ENCODE data around the gene MAP3K9.
A peak's percentile ranks its signal among the peaks of the same experiment; 100 is the strongest.
"Not testable (repeated sequence)": the region's sequence is repeated elsewhere in the genome, so short reads cannot be mapped to it uniquely, and the experiment has no call there.

Gene MAP3K9

DNA sequence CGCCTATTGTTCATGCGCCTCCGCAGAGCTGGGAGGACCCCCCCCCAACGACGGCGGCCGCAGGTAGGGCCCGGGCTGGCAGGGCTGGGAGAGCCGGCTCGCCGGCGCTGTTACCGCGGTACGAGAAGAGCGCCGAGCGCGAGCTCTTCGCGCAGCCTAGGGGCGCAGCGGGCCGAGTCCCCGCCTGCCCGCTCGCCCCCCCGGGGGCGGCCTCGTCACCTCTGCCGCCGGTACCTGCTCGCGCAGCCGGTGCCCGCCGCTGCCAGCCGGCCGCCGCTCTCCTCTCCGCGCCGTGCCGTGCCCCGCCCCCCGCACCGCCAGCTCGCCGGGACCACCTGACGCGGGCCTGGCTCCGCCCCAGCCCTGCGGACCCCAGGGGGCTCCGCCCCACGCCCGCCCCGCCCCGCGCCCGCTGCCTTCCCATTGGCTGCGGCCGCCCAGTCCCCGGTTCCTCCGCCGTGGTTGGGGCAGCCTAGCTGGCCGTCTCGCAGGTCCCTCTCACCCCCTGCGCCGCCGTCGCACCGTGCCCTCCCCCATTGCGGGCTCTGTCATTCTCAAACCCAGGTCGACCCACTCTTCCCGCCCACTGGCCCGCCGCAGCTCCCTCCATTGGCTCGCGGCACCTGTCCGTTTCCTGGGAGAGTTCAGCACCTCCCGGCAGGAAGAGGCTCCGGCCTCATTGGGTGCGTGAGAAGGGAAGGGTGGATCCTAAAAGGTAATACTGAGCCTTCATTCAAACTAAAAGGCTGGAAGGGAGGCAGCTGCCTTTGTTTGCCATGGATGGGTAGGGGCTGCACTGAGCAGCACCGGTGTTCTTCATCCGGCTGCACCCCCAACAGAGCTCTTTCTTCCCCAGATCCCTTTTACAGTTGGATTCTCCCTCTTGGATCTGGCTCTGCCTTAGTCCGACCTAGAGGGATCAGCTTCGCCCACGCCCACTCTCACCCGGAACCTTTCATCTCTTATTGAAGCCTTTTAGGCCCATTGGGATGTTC is at the start of gene MAP3K9:
Gene MAP3K9, minus strand, starts transcription at position 289 of the 995 bp plus-strand sequence. CDS start 342 bp downstream, outside the sequence.
- peak; percentile 91 for DNase-seq

DNA sequence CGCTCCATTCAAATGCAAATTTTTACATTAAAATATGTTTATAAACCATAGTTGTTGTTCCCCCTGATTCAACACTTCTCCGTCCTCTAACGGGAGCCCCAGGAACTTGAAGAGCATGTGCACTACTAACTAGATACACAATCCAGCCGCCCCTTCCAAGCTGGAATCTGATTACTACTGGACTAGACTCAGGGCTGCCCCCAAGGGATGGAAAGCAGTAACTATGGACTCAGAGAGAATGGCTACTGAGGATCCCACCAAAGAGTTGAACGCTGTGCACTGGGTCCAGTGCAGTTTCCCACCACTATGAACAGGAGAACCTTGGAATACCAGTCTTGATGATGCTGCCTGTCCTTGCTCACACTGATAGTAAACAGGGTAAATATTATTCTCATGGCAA is 49.3 kb upstream of the MAP3K9 start:
- no peak for DNase-seq

DNA sequence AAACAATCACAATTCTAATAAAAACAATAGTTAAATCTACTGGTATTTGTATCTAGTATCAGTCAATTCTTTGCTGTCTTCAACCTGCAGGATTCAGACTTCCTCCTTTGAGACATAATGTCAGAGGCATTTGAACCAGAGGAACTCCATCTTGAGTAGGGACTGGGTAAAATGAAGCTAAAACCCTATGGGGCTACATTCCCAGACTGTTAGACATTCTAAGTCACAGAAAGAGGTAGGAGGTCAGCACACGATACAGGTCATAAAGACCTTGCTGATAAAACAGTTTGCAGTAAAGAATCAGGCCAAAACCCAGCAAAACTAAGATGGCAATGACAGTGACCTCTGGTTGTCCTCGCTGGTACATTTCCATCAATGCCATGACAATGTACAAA is 48.2 kb upstream of the MAP3K9 start:
- DNase-seq, result no peak

DNA sequence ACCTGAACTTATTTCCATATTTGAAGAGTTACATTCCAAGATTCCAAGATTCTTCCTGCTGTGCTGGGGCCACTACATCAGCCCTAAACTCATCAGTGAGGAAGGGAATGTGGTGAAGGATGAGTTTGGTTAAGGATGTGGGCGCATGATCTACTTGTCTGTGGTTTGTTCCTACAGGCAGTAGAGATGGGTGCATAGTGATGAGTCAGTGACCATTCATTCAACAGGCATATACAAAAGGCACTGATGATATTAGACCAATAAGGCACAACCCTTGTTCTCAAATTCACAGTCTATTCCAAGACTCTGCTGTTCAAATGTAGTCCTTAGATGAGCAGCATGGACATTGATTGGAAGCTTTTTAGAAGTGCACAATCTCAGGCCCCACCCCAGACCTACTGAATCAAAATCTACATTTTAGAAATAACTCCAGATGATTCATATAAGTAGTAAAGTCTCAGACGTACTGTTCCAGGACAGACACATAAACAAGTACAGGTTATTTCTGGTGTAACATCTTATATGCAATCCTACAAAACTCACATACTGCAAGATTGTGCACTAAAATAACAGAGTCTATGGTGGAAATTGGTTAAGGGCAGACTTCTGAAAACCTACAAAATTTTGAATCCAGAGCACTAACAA is 47.7 kb upstream of the MAP3K9 start:
- DNase-seq, result no peak

DNA sequence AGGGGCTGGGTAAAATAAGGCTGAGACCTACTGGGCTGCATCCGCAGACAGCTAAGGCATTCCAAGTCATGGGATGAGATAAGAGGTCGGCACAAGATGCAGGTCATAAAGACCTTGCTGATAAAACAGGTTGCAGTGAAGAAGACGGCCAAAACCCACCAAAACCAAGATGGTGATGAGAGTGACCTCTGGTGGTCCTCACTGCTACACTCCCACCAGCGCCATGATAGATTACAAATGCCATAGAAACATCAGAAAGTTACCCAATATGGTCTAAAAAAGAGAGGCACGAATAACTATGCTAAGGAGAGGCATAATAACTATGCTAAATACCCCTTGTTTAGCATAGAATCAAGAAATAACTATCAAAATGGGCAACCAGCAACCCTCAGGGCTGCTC is 46.2 kb upstream of the MAP3K9 start:
- DNase-seq, result no peak

DNA sequence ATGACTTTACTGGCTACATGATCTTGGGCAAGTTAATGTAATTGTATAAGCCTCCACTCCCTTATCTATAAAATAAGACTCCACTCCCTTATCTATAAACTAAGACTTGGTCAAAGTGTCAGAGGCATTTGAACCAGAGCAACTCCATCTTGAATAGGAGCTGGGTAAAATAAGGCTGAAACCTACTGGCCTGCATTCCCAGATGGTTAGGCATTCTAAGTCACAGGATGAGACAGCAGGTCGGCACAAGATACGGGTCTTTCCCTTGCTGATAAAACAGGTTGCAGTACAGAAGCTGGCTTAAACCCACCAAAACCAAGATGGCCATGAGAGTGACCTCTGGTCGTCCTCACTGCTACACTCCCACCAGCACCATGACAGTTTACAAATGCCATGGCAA is 44.3 kb upstream of the MAP3K9 start:
- not testable (repeated sequence) for DNase-seq

DNA sequence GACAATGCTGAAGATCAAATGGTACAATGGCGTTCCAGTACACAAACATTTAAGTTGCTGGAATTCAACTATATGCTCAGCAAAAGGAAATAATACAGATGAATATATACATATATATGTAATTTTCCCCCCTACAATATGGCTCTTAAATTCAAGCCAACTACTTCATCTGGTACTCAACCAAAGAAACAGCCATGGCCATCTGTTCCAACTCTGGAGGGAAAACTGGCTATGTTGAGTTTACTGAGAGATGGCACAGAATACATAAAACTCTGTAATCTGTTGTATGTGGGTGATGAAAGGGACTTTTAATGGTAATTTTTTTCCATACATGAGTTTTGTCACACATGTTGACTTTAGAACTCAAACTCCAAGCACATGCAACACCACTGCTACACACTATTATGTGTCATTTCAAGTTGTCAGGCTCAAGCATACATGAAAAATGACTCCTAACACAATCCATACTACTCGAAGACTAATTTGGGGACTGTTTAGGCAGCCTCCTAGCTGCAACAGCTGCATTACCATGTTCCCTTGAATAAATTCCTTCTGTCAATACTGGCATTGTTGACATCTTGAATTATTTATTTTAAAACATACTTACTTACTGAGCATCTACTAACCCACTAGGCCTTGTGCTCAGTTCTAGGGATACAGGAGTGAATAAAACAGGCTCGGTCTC is 38.2 kb upstream of the MAP3K9 start:
- DNase-seq, result no peak

DNA sequence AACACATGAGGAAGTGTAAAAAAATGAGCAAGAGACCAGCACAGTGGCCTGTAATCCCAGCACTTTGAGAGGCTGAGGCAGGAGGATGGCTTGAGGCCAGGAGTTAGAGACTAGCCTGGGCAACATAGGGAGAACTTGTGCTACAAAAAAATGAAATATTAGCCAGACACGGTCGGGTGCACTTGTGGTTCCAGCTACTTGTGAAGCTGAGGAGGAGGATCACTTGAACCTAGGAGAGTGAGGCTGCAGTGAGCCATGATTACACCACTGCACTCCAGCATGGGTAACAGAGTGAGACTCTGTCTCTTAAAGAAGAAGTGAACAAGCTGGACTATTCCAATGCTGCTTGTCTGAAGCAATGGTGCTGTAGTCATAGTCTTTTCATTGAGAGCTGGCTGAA is 36.3 kb upstream of the MAP3K9 start:
- DNase-seq, result no peak

DNA sequence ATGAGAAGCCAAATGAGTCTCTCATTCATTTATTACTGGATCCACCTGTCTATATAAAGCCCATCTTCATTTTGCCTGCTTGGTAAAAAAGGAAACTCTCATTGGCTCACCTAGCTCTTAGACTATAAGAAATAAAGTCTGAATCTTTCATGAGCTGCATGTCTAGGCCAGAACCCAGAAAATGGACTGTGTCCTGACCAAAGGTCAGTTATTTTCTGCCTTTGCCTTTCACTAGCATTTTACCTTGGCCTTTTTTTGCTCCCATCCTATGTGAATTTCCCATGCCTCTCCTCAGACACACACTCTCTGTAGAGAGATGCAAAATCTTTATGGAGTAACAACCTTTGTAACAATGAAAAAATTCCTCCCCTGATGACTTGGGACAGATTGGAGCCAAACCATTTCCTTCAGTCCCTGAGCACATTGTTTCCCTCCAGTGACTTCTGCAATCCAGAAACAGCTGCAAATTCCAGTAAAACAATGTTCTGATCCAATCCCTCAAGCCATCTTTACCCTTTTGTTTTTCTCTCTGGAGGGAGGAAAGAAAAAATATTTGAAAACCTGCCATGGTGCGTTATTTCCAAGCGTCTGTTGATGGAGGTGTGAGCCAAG is 33.6 kb upstream of the MAP3K9 start:
- no peak for DNase-seq

DNA sequence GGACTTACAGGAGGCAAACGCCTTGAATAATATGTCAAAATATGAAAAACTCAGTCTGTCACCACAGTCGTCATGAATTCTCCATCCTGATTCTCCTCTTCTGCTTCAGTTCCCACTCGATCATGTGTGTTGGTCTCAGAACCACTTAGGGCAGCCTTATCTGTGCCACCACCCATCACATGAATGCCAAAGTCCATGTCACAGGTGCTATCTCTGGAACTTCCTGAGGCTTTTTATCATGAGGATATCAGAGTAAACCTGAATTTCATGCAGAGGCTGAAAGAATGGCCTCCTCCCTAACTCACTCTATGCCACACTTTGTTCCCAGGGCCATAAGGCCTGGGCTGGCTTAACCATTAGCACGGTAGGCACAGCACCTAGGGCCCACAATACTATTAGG is 28.8 kb upstream of the MAP3K9 start:
- no peak for DNase-seq

DNA sequence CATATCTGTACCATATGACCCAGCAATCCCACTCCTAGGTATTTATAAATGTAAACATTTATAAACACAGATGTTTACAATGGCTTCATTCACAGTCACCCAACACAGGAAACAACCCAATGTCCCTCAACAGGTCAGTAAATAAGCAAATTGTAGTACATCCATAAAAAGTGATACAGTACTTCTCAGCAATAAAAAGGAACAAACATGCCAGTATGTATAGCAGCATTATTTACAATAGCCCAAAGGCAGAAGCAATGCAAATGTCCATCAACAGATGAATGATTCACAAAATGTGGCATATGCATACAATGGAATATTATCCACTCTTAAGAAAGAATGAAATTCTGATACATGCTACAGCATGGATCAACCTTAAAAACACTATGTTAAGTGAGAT is 27.6 kb upstream of the MAP3K9 start:
- no peak for DNase-seq

DNA sequence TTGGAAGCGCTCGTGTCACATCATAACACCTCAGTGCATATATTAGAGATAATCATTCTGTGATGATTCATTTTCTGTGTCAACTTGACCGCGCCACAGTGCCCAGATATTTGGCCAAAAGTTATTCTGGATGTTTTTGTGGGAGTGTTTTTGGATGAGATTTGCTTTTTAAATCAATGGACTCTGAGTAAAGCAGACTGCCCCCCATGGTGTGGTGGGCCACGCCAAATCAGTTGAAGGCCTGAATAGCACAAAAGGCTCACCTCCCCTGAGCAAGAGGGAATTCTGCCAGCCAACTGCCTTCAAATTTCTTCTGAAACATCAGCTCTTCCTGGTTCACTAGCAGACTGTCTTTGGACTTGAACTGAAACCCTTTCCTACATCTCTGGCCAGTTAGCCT is 24.6 kb upstream of the MAP3K9 start:
- no peak for DNase-seq

DNA sequence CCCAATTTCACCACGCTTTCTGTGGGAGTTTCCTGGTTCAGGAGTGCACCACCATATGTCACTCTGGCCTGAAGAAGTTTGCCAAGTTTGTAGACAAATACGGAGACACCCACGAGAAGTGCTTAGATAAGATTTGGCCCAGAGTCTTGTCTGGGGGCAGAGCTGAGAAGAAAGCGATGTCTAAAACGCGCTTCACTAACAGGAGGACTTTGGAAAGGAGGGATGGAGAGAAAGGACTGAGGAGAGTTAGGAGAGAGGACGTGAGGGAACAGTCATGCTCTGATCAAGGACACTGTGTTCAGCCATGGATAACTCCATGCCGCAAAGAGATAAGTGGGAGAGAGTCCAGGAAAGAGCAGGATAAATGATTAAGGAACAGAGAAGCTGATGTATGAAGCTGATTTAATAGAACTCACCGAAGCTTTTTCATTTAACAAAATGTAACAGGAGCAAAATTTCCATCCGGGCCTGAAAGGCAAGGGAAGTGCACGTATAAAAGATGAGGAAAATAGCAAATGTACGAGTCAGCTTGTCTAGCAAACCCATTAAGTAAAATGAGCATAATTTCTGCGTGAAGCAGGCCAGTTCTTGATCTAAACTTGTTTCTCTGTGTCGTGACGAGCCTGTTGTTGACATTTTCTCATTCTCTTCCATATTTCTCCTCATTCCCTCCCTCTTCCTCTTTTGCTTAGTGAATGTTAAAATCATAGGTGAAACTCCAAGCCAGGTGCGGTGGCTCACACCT is 23.4 kb upstream of the MAP3K9 start:
- DNase-seq, result no peak

DNA sequence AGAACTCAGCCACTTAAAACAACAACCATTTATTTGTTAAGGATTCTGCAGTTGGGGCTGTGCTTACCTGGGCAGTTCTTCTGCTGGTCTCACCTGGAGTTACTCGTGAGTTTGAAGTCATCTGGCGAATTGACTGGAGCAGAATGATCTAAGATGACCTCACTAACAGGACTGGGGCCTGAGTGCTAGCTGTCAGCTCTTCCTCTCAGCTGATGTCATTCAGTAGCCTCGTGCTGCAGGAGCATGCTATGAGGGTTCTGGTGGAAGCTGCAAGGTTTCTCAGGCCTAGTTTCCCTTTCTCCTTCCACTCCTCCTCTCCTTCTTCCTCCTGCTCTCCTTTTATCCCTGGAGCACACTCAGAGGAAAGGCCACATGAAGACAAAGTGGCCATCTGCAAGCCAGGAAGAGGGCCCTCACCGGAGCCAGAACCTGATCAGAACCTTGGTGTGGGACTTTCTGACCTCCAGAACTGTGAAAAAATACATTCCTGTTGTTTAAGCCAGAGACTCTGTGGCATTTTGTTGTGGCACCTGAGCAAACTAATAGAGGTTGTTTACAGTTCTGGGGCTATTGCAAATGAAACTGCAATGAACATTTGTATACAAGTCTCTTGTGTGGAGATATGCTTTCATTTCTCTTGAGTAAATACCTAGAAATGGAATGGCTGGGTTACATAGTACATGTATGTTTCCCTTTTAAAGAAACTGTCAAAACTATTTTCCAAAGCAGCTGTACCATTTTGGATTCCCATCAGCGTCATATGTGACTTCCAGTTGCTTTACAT is 21.9 kb upstream of the MAP3K9 start:
- no peak for DNase-seq

DNA sequence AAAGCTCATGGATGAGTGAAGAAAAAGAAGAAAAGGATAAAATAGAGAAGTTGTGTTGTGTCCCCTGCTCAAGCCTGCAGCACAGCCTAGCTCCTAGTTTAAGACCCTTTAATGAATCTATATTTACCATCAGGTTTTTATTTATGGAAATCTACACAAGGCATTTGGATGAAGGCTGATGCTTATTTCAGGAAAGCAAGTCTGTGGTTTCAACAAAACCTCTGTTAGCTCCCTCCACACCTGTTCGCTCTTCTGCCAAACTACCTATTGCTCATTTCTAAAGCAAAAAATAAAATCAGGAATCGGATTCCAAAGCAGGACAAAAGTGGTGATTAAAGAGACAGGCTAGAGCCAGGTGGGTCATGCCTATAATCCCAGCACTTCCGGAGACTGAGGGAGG is 18.9 kb upstream of the MAP3K9 start:
- DNase-seq, result no peak

DNA sequence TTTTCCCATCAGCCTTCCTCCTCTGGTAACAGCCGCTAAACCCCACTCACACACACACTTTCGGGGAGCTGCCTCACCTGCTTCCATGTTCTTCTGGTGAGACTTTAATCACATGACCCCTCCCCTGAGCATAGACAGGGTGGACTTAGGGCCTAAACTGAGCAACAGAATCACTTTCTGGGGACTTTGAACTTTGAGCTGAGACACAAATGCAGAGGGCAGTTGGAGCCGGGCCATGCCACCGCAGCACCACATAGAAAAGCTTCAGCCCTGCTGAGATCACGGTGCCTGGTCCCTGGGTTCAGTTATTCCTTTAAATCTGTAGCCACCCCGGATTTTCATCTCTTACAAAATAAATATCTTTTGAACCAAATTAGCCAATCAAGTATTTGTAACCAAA is 18.4 kb upstream of the MAP3K9 start:
- DNase-seq, result no peak

DNA sequence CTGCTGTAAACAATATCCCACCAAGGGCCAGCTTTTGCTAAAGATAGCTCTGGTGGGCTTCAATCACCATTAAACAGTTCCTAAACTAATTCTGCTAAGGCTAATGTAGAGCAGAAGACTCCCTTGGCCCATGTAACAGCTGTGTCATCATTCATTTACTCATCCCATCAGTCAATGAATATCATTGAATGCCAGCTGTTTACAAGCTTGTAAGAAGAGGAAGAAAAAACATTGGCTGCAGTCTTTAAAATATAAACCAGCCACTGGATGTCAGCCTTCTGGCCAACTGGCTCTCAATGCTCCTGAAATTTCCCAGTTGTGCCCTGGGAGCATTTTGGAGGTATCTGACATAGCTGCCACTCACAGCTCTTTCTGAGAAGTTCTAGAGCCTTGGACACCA is 18.0 kb upstream of the MAP3K9 start:
- DNase-seq, result no peak

DNA sequence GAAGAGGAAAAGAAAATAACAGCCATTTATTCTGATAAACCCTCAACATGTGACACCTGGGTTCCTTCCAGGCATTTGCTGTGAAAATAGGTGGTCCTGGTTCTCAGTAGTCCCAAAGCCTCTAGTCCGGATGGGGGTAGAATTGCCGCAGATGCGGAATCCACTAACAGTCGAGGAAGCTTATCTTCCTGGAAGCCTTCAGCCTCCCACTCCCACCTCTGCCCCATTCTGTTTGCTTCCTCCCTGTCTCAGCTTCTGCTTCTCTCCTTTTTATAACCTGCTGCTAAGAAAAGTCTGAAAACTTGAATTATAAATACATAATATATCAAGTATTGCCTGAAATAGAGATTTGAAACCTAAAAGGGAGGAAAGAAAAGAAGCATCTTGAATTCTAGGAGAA is 14.0 kb upstream of the MAP3K9 start:
- no peak for DNase-seq

DNA sequence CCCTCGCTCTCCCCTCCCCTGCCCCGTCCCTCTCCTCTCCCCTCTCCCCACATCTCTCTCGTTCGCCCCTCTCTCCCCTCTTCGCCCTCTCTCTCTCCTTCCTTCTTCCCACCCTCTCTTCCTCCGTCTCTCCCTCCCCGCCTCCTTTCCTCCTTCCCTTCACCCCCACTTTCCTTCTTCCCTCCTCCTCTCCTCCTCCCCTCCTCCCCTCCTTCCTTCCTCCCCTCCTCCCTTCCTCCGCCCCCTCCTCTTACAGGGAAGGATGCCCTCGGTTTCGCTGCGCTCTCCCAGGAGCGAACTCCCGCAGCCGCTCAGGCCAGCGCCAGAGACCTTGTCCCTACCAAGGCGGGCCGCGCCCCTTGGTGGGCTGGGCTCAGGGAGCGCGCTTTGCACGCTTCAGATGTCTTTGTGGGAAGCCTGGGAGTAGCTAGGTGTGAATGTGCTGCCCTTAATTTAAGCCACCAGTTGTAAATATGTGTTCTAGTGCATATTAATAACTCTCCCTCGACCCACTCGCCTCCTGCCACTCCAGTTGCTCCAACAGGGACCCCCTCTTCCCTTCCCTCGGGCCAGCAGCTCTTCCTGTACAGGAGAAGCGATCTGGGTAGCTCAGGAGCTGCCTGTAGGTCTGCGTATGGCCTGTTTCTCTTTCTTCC is 13.3 kb upstream of the MAP3K9 start:
- no peak for DNase-seq

DNA sequence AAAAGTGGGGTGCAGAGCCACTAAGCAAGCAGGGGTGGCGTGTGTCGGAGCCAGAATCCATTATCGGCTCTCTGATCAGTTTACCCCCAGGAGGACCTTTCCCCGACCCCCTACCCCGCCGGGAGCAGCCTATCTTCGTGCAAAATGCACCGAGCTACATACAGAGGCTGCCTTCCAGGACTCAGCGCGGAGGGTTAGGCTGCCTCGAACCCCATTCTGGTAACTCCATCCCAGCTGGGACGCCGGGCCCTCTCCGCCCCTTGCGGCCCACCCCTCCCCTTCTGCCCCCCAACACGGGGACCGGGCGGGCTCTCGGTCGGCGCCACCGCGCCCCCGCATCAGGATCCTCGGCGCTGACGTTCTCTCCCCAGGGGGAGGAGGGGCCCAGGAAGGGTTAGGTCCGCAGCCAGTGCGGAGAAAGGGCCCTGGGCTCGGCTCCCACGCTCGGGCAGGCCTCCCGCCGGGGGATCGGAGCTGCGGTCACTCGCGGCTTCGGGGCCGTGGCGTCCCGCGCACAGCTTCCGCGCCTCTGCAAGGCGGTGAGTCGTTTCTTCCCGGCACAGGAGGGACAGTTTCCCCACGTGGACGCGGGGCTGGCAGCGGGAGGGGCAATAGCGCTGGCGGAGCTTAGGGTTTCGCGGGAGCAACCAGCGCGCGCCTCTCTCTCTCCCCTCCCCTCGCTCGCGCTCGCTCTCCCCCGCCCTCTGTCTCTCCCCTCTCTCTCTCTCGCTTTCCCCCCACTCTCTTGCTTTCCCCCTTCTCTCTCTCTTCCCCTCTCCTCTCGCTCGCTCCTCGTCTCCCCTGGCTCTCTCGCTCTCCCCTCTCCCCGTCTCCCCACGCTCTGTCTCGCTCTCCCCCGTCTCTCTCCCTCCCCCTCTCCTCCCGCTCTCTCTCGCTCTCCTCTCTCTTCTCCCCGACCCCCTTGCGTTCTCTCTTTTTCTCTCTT is 12.5 kb upstream of the MAP3K9 start:
- peak; percentile 54 for DNase-seq

Data from stimulated activated CD4-positive, alpha-beta T cell treated with anti-CD3 and anti-CD28 coated beads, Interleukin-12 subunit alpha, Interleukin-12 subunit beta, amount 100 ng/mL, for 4 hours (primary cell).